GM12892 (cell line): ENCODE measurements around the gene STRA6.

Source experiments
- POLR2A ChIP-seq: IDR thresholded peaks from 2 replicates; pipeline ENCODE4 v1.6.1; 2011; ENCODE audit warnings: low read depth, low read length, control low read depth
- POLR2AphosphoS5 ChIP-seq: IDR thresholded peaks from 2 replicates; pipeline ENCODE4 v1.6.1; 2011; ENCODE audit warnings: low read depth, low read length, control low read depth

GRCh38 chr15:74220475-74221248 lies 18.1 kb upstream of the STRA6 start:
- TF ChIP-seq POLR2AphosphoS5 (no peak), POLR2A (no peak)
